Common myeloid progenitor, CD34-positive (primary cell): ENCODE results near the gene ZNF580. TPM values are rescaled to one million over a fixed set of nuclear protein-coding genes. Genes with fewer than 3 reads are reported as not detected.
A peak's percentile ranks its signal among the peaks of the same experiment; 100 is the strongest.

ENCODE experiments used
- CTCF ChIA-PET: fragments of 350-600 bp; sonication (Branson Sonifier 250); formaldehyde crosslinking; loops from one replicate; lab custom pipeline; 2021; ENCODE audit warnings: antibody characterized with exemption; lab: Charles Lee
- POLR2A ChIA-PET: fragments of 350-600 bp; sonication (Branson Sonifier 250); formaldehyde crosslinking; loops from one replicate; lab custom pipeline; 2021; ENCODE audit warnings: antibody characterized with exemption; lab: Charles Lee
- DNase-seq, 3 donors: peaks; one replicate each; pipeline versions ENCODE4 v3.0.0 to v3.0.0-alpha.2; 2013
- H3K27ac ChIP-seq, 2 experiments: 1 replicate in 1 of 2; 2 replicates in 1 of 2; pipeline ENCODE4 v1.7.0; 2013; ENCODE audit warnings: inconsistent platforms in 2 of 2, low read length in 2 of 2, mild to moderate bottlenecking in 2 of 2, low read depth in 1 of 2, moderate library complexity in 1 of 2; ENCODE audit not compliant: severe bottlenecking in 2 of 2, insufficient read depth in 1 of 2, poor library complexity in 1 of 2
- H3K27me3 ChIP-seq, 5 experiments: replicated peaks in 2 of 5; 1 replicate in 3 of 5; 2 replicates in 2 of 5; pipeline versions ENCODE4 v1.6.1 to v1.7.0; 2013; ENCODE audit warnings: low read length in 4 of 5, mild to moderate bottlenecking in 2 of 5, moderate library complexity in 2 of 5, inconsistent platforms in 1 of 5; ENCODE audit not compliant: insufficient read depth in 5 of 5, control insufficient read depth in 4 of 5
- H3K36me3 ChIP-seq, 4 experiments: 1 replicate in 2 of 4; 2 replicates in 2 of 4; pipeline versions ENCODE4 v1.6.1 to v1.7.0; 2013; ENCODE audit warnings: low read length in 3 of 4, control low read depth in 1 of 4, mild to moderate bottlenecking in 1 of 4; ENCODE audit not compliant: control insufficient read depth in 4 of 4, insufficient read depth in 4 of 4
- H3K4me1 ChIP-seq, 4 experiments: 1 replicate in 3 of 4; 2 replicates in 1 of 4; pipeline versions ENCODE4 v1.6.1 to v1.7.1; 2013; ENCODE audit warnings: low read length in 3 of 4, mild to moderate bottlenecking in 3 of 4, control low read depth in 1 of 4, inconsistent platforms in 1 of 4, moderate library complexity in 1 of 4; ENCODE audit not compliant: control insufficient read depth in 4 of 4, insufficient read depth in 4 of 4; ENCODE audit errors: control extremely low read depth in 1 of 4
- H3K4me3 ChIP-seq, 7 experiments: 1 replicate in 4 of 7; 2 replicates in 3 of 7; pipeline versions ENCODE4 v1.5.1 to v1.7.0; 2013; ENCODE audit warnings: mild to moderate bottlenecking in 7 of 7, low read length in 6 of 7, moderate library complexity in 6 of 7, inconsistent platforms in 2 of 7, low read depth in 2 of 7, control low read depth in 1 of 7; ENCODE audit not compliant: insufficient read depth in 4 of 7, control insufficient read depth in 1 of 7; ENCODE audit errors: extremely low read depth in 1 of 7
- H3K9me3 ChIP-seq, 5 experiments: 1 replicate in 4 of 5; 2 replicates in 1 of 5; pipeline versions ENCODE4 v1.6.1 to v1.7.1; 2013; ENCODE audit warnings: low read length in 4 of 5, mild to moderate bottlenecking in 2 of 5, inconsistent platforms in 1 of 5, low read depth in 1 of 5, moderate library complexity in 1 of 5; ENCODE audit not compliant: control insufficient read depth in 4 of 5, insufficient read depth in 2 of 5; ENCODE audit errors: control extremely low read depth in 1 of 5
- WGBS: methylation state at CpG from one replicate; pipeline ENCODE4 v1.1.5; 2013; ENCODE audit not compliant: insufficient coverage; 5-methylcytosine and 5-hydroxymethylcytosine counted together
- polyA plus RNA-seq: library from polyadenylated mRNA; unstranded; fragments of 120-200 nt; gene quantifications from one replicate; pipeline ENCODE4 v1.2.1, GENCODE V29; 2013

Gene ZNF580
- polyA plus RNA-seq: 35.5 TPM

GRCh38 chr19:55640577-55641425 is at the start of gene ZNF580:
ZNF580 (plus strand) TSS chr19:55641002; CDS start chr19:55642509, 1,507 bp downstream.
- Histone ChIP-seq H3K4me1 (peaks cover 5 to 61% (median 54%) of the 10 kb centered on the region in 4 experiments), H3K27me3 (no peaks in the 10 kb centered on the region), H3K9me3 (no peaks in the 10 kb centered on the region), H3K4me3 (peak within 1 kb of the TSS; percentile 52 to 96 (median 76)), H3K36me3 (peaks cover 0 to 15% (median 12%) of the 10 kb centered on the region in 4 experiments), H3K27ac (peak within 1 kb of the TSS in 1 of 2 experiments; percentile 74)
- under 1% methylated on average over 68 of the region's 89 CpGs for WGBS
- CTCF ChIA-PET: interaction anchor here (1.0 to 1.1 kb wide), 2 partner anchors 9 to 14 kb away, joined by 4 to 5 read pairs; no protein-coding TSS in a partner anchor
- POLR2A ChIA-PET: interaction anchor here (1.1 kb wide), 1 partner anchor 14 kb away, joined by 4 read pairs; the partner anchor contains the start of gene U2AF2
- peak in 2 of 3 donors; percentile 52 to 60 for DNase-seq

GRCh38 chr19:55591555-55591954 is 49.2 kb upstream of the ZNF580 start:
- Histone ChIP-seq H3K9me3 (peaks cover 0 to 2% (median 0%) of the 10 kb centered on the region in 5 experiments), H3K4me3 (no peak overlapping the region), H3K36me3 (peaks cover 11 to 42% (median 28%) of the 10 kb centered on the region in 4 experiments), H3K4me1 (peaks cover 0 to 16% (median 12%) of the 10 kb centered on the region in 4 experiments), H3K27ac (no peak overlapping the region), H3K27me3 (no peaks in the 10 kb centered on the region)
- no peak for DNase-seq
- POLR2A ChIA-PET: no interaction called here
- WGBS: 98% methylated on average over 6 of the region's 10 CpGs
- CTCF ChIA-PET: no interaction called here

GRCh38 chr19:55592391-55593090 is 48.3 kb upstream of the ZNF580 start:
- peaks cover 0 to 7% (median 5%) of the 10 kb centered on the region in 4 experiments for H3K4me1 ChIP-seq
- no peak overlapping the region for H3K27ac ChIP-seq
- WGBS: 95% methylated on average over 65 of the region's 73 CpGs
- peaks cover 11 to 51% (median 32%) of the 10 kb centered on the region in 4 experiments for H3K36me3 ChIP-seq
- H3K4me3 ChIP-seq: no peak overlapping the region
- ChIA-PET POLR2A (no interaction called here), CTCF (interaction anchor here (1.0 kb wide), 1 partner anchor 9 kb away, joined by 3 read pairs; no protein-coding TSS in a partner anchor)
- H3K9me3 ChIP-seq: peaks cover 0 to 2% (median 0%) of the 10 kb centered on the region in 5 experiments
- no peaks in the 10 kb centered on the region for H3K27me3 ChIP-seq
- no peak for DNase-seq

- POLR2A ChIA-PET: no interaction called here
- no peak overlapping the region for H3K27ac ChIP-seq
- H3K36me3 ChIP-seq: peaks cover 11 to 52% (median 32%) of the 10 kb centered on the region in 4 experiments
- CTCF ChIA-PET: interaction anchor here (1.0 kb wide), 1 partner anchor 10 kb away, joined by 3 read pairs; no protein-coding TSS in a partner anchor
- peaks cover 0 to 2% (median under 1%) of the 10 kb centered on the region in 4 experiments for H3K4me1 ChIP-seq
- H3K9me3 ChIP-seq: peaks cover 0 to 2% (median 0%) of the 10 kb centered on the region in 5 experiments
- WGBS: 94% methylated on average over 56 of the region's 68 CpGs
- H3K27me3 ChIP-seq: no peaks in the 10 kb centered on the region
- H3K4me3 ChIP-seq: no peak overlapping the region
- DNase-seq: no peak
Observed at GRCh38 chr19:55593096-55593772, 47.6 kb upstream of the ZNF580 start.

GRCh38 chr19:55594996-55595545 is 45.7 kb upstream of the ZNF580 start:
- POLR2A ChIA-PET: interaction anchor here (0.8 kb wide), 1 partner anchor 9 kb away, joined by 4 read pairs; no protein-coding TSS in a partner anchor
- CTCF ChIA-PET: no interaction called here
- Histone ChIP-seq H3K4me3 (no peak overlapping the region), H3K36me3 (peaks cover 11 to 52% (median 32%) of the 10 kb centered on the region in 4 experiments), H3K27me3 (no peaks in the 10 kb centered on the region), H3K27ac (no peak overlapping the region), H3K4me1 (peaks cover 0 to 8% (median 5%) of the 10 kb centered on the region in 4 experiments), H3K9me3 (peaks cover 0 to 2% (median 0%) of the 10 kb centered on the region in 5 experiments)
- no peak for DNase-seq
- 100% methylated on average over 3 of the region's 4 CpGs for WGBS

GRCh38 chr19:55596304-55596703 is 44.5 kb upstream of the ZNF580 start:
- ChIA-PET POLR2A (no interaction called here), CTCF (no interaction called here)
- WGBS: 100% methylated on average over 3 of the region's 3 CpGs
- Histone ChIP-seq H3K4me1 (peaks cover 0 to 15% (median 12%) of the 10 kb centered on the region in 4 experiments), H3K27me3 (no peaks in the 10 kb centered on the region), H3K9me3 (peaks cover 0 to 2% (median 0%) of the 10 kb centered on the region in 5 experiments), H3K27ac (no peak overlapping the region), H3K4me3 (no peak overlapping the region), H3K36me3 (peaks cover 11 to 52% (median 31%) of the 10 kb centered on the region in 4 experiments)
- no peak for DNase-seq
